ENCODE measurements around the gene STARD4.

DNA sequence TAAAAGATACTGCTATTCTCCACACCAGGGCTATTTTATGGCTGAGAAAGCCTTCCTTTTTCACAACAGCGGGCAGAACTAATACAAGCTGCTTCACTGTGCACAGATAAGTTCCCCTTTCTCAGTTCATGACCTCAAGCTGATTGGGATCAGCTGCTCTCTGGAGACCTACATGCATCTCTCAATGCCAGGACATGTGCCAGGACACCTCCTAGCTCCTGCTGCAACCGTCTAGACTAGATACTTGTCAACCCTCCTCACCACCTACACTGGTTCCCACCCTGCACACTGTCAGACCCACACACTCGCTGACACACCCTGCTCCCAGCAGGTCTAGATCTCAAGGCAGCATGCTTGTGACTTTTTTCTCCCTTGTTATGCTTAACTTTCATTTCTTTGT is 39.8 kb downstream of the STARD4 start:
- TF ChIP-seq FOXK2 (IDR thresholded peaks at IDR 0.05) (no peak), NFRKB (IDR thresholded peaks at IDR 0.05) (no peak)

Data from HEK293T (cell line).